GM18505 (cell line): ENCODE data around the gene COMT.

Source experiments
- ATAC-seq: cut with Tn5 transposase; IDR thresholded peaks from one replicate; pipeline ENCODE4 v1.9.1; 2021; ENCODE audit not compliant: unreplicated experiment
- POLR2A ChIP-seq: IDR thresholded peaks from 4 replicates; pipeline ENCODE4 v1.6.1; 2011; ENCODE audit warnings: borderline replicate concordance; ENCODE audit not compliant: insufficient read depth, insufficient read length; ENCODE audit errors: extremely low read depth

Gene COMT

DNA sequence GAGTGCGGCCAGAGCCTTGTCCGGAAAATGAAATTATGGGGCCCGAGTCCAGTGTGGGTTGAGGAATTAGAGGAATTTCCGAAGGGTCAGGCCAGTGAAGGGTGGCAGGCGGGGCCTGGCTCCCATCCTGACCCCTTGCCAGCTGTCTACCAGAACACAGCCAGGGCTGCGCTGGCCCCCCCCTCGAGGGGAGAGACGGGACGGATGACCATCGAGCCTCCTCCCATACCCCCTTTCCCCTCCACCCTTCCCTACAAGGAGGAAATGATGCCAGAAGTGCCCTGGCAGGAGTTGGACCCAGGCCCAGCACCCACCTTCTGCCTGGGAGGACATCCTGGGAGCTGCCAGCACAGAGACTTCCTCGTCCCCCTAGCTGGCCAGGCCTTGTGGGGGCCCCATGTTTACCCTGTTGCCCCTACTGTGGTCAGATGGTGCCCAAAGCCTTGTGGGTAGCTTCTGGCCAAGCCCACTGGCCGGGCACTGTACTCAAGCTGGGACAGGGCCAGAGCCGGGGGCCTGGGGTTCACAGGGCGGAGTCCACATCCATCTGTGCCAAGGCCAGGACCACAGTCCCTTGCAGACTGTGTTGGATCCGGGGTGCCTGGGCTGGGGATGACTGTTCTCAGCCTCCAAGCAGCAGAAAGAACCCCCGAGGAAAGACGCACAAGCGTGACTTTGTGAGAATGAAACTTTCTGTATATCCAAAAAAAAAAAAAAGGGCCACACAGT is 54.2 kb downstream of the COMT start:
- ATAC-seq, result no peak
- no peak for TF ChIP-seq POLR2A

DNA sequence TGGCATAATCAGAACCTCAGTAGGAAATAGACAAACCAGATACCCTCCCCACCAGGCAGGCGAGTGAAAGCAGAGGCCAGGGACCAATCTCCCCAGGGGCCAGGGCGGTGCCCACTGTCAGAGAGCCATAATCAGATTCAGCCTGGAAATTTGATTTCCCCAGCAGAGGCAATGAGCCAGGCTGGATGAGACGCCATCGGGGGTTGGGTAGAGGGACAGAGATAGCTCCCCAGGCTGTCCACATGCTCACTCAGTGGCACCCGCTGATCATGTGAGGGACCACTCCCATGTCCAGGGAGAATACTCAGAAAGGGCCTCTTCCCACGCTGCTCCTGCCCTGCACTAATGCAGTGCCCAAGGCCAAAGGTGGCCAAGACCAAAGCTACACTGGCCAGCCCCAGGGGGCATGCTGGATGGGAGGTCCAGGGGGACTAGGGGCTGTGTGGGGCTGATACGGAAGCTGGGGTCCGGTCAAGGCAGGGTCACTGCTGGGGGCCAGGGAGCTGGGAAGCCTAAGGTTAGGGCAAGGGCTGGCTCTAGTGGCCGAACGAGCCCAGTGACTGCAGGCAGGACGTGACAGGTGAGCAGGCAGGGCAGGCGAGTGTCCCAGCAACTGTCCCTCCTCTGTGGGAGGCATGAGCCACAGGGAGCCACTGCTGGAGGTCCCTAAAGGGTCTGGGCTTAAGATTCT is 55.3 kb downstream of the COMT start:
- no peak for ATAC-seq
- no peak for TF ChIP-seq POLR2A

DNA sequence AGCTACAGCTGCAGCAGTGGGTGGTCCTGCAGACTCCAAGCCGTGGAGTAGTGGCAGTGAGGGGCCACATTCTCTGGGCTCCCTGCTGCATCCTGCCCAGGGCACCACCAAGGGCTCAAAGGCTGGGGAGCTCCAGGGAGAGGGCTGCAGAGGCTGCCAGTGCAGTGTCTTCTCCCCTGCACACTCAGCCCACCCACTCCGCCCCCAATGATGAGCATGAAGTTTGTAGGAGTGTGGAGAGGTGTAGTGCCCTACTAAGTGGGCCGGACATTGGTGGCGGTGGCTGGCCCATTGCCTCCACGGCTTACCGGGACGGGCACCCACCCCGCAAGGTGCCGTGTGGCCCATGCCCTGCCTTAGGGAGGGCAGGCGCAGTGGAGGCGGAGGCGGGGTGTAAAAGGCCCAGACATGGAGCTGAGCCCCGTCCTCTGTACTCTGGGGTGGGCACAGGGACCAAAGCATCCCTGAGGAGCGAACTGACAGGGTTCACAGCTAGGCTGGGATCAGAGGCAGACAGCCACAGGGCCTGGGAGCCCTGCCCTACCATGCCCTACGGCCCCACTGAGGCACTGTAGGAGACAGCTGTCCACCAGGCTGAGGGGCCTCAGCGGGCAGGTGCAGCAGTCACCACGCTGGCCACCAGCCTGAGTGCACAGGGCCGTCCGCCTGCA is 56.1 kb downstream of the COMT start:
- ATAC-seq, result no peak
- no peak for TF ChIP-seq POLR2A

DNA sequence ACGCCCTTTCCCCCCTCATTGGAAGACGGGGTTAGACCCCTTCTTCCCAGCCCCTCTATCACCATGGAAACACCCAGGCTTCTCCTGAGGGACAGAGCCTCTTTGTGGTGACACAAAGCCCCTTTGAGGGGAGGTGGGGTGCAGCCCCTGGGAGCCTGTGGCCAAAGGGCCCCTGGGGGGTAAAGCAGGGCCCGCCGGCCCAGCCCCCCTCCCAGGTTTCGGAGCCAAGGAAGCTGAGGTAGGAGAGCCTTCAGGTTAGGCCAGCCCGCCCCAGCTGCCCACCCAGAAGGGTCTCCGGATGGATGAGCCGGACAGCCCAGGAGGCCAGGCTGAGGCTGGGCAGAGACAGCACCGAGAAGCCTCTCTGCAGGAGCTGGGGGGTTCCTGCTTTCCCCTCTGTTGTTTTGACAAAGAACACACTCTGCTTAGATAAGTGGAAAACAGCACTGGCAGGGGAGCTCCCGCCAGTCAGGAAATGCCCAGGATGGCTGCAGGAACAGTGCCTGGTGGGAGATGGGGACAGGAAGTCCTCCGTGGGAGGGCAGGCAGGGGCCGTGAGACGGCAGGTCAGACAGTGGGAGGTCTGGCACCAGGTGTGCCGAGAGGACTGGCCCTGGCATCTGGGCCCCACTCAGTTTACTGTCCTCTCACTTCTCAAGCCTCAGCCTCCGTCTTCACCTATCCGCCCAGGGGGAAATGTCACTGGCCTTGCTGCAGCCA is 56.8 kb downstream of the COMT start:
- ATAC-seq, result no peak
- no peak for TF ChIP-seq POLR2A

DNA sequence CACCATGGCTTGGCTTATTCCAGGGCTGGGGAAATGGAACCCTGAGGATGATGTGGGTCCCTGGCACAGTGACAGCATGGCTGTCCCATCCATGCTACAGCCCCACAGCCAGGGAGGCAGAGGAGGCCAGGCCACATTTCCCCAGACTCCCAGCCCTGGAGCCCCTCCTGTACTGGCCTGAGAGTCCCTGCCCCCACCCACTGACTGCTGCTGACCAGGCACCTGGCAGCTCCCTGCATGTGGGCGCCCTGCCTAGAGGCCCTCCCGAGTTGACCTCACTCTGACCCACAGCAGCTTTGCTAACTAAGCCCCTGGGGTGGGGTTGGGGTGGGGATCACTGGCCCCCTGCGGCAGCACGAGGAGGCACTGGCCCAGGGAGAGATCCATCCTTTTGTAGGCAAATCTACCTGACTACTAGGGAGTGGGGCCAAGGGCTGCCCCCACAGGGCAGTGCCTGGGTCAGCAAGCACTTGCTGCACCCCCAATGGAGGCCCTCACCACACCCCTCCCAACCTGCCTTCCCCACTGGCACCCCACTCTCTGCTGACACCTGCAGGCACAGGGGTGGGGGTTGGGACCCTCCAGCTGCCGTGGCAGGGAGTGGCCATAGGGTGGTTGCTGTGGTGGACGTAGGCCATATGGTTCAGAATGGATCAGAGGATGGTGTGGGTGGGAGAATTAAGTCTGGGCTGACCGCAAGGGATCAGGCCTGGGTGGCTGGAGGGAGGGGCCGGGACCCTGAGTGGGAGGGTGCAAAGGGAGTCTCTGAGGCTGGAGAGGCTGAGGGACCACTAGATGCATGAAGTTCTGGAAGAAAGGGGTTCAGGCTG is 57.6 kb downstream of the COMT start:
- no peak for TF ChIP-seq POLR2A
- no peak for ATAC-seq

DNA sequence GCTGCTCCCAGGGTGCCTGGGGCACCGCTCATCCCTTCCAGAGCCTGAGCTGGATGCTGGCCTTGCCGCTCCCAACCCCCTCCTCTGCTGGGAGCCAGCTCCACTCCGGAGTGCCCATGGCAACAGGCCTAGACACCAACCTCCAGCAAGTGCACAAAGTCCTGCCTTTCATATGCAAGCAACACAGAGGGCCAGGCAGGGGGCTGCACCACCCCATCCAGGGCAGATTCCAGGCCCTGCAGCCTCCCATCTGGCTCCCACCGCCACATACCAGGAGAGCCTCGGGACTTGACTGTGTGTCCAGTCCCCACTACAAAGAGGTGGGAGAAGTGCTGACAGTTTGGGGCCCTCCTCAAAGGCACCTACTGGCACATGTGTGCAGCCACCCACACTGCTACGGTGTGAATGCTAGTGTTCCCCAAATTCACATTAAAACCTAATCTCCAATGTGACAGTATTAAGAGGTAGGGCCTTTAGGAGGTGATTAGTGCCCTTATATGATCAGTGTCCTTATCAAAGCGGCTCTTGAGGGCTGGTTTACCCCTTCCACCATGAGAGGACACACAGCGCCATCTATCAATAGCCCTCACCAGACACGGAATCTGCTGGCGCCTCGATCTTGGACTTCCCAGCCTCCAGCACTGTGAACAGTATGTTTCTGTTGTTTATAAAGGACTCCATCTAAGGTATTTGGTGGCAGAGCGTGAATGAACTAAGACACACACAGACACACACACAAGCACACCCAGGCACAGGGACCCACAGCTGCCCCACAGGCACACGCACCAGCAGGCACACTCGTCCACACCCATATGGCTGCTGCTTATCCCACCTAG is 58.9 kb downstream of the COMT start:
- no peak for ATAC-seq

DNA sequence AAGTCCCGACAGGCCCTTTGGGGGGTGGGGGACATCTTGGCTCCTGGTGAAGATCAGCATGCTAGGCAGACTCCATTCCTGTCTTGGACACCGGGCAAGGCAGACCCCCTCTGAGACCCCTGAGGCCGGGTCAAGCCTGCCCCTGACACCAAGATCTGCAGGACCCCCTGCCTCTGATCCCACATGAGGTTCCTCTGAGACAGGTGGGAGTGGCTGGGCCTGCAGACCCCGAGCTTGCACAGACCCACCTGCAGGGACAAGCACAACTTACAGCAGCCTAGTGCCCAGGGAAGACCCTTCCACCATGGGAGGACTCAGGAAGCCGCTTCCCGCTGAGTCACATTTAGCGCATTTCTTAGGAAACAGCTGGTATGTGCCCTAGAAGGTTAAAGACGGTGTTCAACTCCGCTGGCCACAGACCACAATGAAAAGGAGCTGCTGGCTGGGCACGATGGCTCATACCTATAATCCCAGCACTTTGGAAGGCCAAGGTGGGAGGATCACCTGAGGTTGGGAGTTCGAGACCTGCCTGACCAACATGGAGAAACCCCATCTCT is 59.6 kb downstream of the COMT start:
- no peak for TF ChIP-seq POLR2A
- no peak for ATAC-seq

More for the DNA sequence above, 58.9 kb downstream of the COMT start:
- TF ChIP-seq POLR2A, result no peak

DNA sequence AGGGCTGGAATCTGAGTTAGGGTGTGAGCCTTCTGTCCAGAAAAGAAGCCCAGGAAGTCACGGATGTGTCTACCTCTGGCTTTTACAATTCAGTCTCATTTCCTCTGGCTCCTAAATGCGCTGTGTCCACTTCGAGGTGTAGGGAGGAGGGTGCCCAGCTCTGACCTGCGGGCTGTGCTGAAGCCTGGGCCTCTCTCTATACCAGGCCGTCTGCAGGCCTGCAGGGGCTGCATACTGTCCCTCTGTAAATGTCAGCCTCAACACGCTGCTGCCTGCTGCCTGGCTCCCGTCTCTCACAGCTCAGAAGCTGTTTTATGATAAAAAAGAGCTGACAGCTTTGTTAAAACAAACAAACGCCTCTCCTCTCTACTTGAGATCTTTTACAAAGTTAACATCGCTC is 60.6 kb downstream of the COMT start:
- no peak for ATAC-seq
- no peak for TF ChIP-seq POLR2A

DNA sequence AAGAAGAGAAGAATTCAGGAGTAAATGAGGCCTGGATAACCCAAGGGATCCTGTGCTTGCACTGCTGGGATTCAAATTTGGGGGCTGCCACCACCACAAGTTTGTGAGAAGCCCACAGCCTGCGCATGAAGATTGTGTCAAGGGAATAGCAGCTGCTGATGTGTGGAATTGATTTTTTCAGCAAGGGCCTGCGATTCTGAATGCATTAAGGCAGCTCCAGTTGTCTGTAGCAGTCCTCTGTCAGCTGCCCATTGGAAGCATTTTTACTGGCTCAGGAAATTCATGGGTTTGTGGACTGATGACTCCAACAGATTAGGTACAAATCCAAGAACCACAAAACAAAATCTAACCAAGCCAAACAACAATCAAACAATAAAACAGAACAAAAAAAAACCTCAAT is 61.1 kb downstream of the COMT start:
- no peak for TF ChIP-seq POLR2A
- no peak for ATAC-seq

DNA sequence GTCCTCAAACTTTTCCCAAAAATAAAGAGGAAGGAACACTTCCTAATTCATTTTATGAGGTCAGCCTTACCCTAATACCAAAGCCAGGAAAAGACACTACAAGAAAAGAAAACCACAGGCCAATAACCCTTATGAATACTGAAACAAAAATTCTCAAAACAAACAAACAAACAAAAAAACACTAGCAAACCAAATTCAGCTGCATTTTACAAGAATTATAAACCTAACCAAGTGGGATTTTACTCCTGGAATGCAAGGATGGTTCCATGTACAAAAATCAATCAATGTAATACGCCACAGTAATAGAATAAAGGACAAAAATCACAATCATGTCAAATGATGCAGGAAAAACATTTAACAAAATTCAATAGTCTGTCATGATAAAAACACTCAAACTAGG is 61.7 kb downstream of the COMT start:
- no peak for ATAC-seq
- no peak for TF ChIP-seq POLR2A

DNA sequence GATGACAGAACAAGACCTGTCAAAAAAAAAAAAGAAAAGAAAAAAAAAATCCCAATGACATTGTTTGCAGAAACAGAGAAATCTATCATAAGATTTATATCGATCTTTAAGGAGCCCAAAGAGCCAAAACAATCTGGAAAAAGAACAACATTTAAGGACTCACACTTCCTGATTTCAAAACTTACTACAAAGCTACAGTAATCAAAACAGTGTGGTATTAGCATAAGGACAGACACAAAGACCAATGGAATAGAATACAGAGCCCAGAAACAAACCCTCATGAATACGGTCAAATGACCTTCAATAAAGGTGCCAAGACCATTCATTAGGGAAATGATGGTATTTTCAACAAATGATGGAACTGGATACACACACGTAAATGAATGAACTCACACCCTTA is 62.9 kb downstream of the COMT start:
- no peak for ATAC-seq
- no peak for TF ChIP-seq POLR2A
